Brain pericyte (primary cell): ENCODE results near the gene PCDH19.

Experiments used
- DNase-seq: peaks from one replicate; pipeline ENCODE4 v3.0.0-alpha.2; 2012; ENCODE audit warnings: low read depth, low spot score

PCDH19 gene

GRCh38 chrX:100407147-100407783, 2.8 kb downstream of the PCDH19 start:
- no peak for DNase-seq

GRCh38 chrX:100405424-100405823, 4.6 kb downstream of the PCDH19 start:
- DNase-seq = no peak

GRCh38 chrX:100404851-100405250, 5.2 kb downstream of the PCDH19 start:
- DNase-seq = no peak

- no peak for DNase-seq
Observed at GRCh38 chrX:100395781-100396180, 14.3 kb downstream of the PCDH19 start.

GRCh38 chrX:100381619-100382018, 28.5 kb downstream of the PCDH19 start:
- DNase-seq = no peak

- no peak for DNase-seq
Observed at GRCh38 chrX:100379388-100379986, 30.6 kb downstream of the PCDH19 start.

- DNase-seq = no peak
Observed at GRCh38 chrX:100377826-100378225, 32.2 kb downstream of the PCDH19 start.

- DNase-seq = no peak
Observed at GRCh38 chrX:100376576-100376975, 33.5 kb downstream of the PCDH19 start.

GRCh38 chrX:100373673-100374072, 36.4 kb downstream of the PCDH19 start:
- DNase-seq = no peak

- no peak for DNase-seq
Observed at GRCh38 chrX:100368167-100368566, 41.9 kb downstream of the PCDH19 start.

- DNase-seq = no peak
Observed at GRCh38 chrX:100363896-100364295, 46.2 kb downstream of the PCDH19 start.

GRCh38 chrX:100358766-100359165, 51.3 kb downstream of the PCDH19 start:
- DNase-seq = no peak

- DNase-seq = no peak
Observed at GRCh38 chrX:100356351-100356896, 53.6 kb downstream of the PCDH19 start.

GRCh38 chrX:100355680-100356079, 54.4 kb downstream of the PCDH19 start:
- DNase-seq = no peak

GRCh38 chrX:100353326-100353725, 56.7 kb downstream of the PCDH19 start:
- no peak for DNase-seq

- DNase-seq = no peak
Observed at GRCh38 chrX:100350704-100351489, 59.2 kb downstream of the PCDH19 start.

GRCh38 chrX:100349391-100349790, 60.7 kb downstream of the PCDH19 start:
- no peak for DNase-seq

- no peak for DNase-seq
Observed at GRCh38 chrX:100341142-100341510, 68.9 kb downstream of the PCDH19 start.

- DNase-seq = no peak
Observed at GRCh38 chrX:100340491-100341141, 69.5 kb downstream of the PCDH19 start.

GRCh38 chrX:100328351-100328750, 81.7 kb downstream of the PCDH19 start:
- DNase-seq = no peak

- no peak for DNase-seq
Observed at GRCh38 chrX:100319716-100320115, 90.4 kb downstream of the PCDH19 start.

GRCh38 chrX:100316987-100317386, 93.1 kb downstream of the PCDH19 start:
- no peak for DNase-seq
